ENCODE results near the gene SLC24A4.

DNA sequence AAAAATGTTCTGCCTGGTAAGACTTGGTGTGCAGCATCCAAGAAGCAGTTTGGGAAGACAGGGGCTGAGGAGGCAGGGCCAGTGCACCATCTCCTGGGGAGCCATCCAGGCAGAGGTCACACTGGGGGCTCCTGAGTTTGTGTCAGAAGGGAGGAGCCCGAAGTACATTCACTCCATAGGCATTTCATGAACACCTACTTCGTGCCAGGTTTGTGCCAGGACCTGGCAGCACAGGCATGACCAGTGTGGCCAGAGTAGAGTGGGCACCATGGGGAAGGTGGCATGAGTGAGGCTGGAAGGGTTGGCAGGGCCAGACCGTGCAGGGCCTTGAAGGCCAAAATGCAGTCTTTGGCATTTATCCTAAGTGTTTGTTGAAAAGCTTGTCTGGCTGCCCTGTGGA, 104.1 kb downstream of the SLC24A4 start:
- TF ChIP-seq, protein P1, sequence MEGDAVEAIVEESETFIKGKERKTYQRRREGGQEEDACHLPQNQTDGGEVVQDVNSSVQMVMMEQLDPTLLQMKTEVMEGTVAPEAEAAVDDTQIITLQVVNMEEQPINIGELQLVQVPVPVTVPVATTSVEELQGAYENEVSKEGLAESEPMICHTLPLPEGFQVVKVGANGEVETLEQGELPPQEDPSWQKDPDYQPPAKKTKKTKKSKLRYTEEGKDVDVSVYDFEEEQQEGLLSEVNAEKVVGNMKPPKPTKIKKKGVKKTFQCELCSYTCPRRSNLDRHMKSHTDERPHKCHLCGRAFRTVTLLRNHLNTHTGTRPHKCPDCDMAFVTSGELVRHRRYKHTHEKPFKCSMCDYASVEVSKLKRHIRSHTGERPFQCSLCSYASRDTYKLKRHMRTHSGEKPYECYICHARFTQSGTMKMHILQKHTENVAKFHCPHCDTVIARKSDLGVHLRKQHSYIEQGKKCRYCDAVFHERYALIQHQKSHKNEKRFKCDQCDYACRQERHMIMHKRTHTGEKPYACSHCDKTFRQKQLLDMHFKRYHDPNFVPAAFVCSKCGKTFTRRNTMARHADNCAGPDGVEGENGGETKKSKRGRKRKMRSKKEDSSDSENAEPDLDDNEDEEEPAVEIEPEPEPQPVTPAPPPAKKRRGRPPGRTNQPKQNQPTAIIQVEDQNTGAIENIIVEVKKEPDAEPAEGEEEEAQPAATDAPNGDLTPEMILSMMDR (conservative IDR thresholded peaks at IDR 0.05; ENCODE audit: low read depth, low read length), result no peak
- TF ChIP-seq NFE2L2 (IDR thresholded peaks at IDR 0.05; ENCODE audit: low read depth, low read length), result no peak
- TF ChIP-seq BHLHE40 (IDR thresholded peaks at IDR 0.05; ENCODE audit: low read depth, low read length), result no peak

Measured in IMR-90 (cell line).